Stimulated activated CD8-positive, alpha-beta memory T cell treated with anti-CD3 and anti-CD28 coated beads, Interleukin-7, amount 100 ng/mL, for 48 hours (primary cell): ENCODE data around the gene PPEF2.

Experiments used
- DNase-seq, 2 donors: peaks; one replicate each; pipeline ENCODE4 v3.0.0-alpha.2; 2020; ENCODE audit warnings: low read depth in 1 of 2; ENCODE audit errors: extremely low read depth in 1 of 2

PPEF2 gene

GRCh38 chr4:75834095-75834771, 68.0 kb downstream of the PPEF2 start:
- DNase-seq, result no peak

GRCh38 chr4:75831856-75832405, 70.3 kb downstream of the PPEF2 start:
- DNase-seq, result no peak

- no peak for DNase-seq
Observed at GRCh38 chr4:75830906-75831305, 71.3 kb downstream of the PPEF2 start.

GRCh38 chr4:75823812-75824211, 78.4 kb downstream of the PPEF2 start:
- no peak for DNase-seq

GRCh38 chr4:75822416-75822815, 79.8 kb downstream of the PPEF2 start:
- no peak for DNase-seq

- DNase-seq, result no peak
Observed at GRCh38 chr4:75821966-75822365, 80.3 kb downstream of the PPEF2 start.

- no peak for DNase-seq
Observed at GRCh38 chr4:75821216-75821615, 81.0 kb downstream of the PPEF2 start.

- no peak for DNase-seq
Observed at GRCh38 chr4:75820676-75821075, 81.6 kb downstream of the PPEF2 start.

GRCh38 chr4:75820197-75820596, 82.1 kb downstream of the PPEF2 start:
- DNase-seq, result no peak

GRCh38 chr4:75819121-75819520, 83.1 kb downstream of the PPEF2 start:
- no peak for DNase-seq

- DNase-seq, result no peak
Observed at GRCh38 chr4:75817901-75818300, 84.4 kb downstream of the PPEF2 start.
